KBM-7 (cell line): ENCODE data around the gene DHRS7.

Experiments used
- DNase-seq: peaks from one replicate; pipeline ENCODE4 v3.0.0-alpha.2; 2015
- in situ Hi-C: fragments of 300-500 bp; cut with MboI; formaldehyde crosslinking; loops from 2 replicates; pipeline ENCODE4 v1.14.3; 2020; ENCODE audit warnings: low sequenced_read_pairs, low pct_unique_long_range_greater_than_20kb, mixed read lengths

The DHRS7 gene

GRCh38 chr14:60164712-60165546, at the start of gene DHRS7:
Gene DHRS7 (minus strand): TSS chr14:60165398. CDS start chr14:60165309, 89 bp downstream.
- in situ Hi-C loops: no loop called here
- DNase-seq: peak; percentile 81

- in situ Hi-C loops: loop anchor here (25.0 kb wide), 1 partner anchor 348 kb away; no protein-coding TSS in a partner anchor
- DNase-seq: no peak
Measured at GRCh38 chr14:60214415-60215126, 49.4 kb upstream of the DHRS7 start.

- no peak for DNase-seq
- in situ Hi-C loops: loop anchor here (25.0 kb wide), 1 partner anchor 348 kb away; no protein-coding TSS in a partner anchor
Measured at GRCh38 chr14:60214003-60214402, 48.8 kb upstream of the DHRS7 start.

GRCh38 chr14:60212503-60213371, 47.5 kb upstream of the DHRS7 start:
- in situ Hi-C loops: loop anchor here (25.0 kb wide), 1 partner anchor 350 kb away; no protein-coding TSS in a partner anchor
- DNase-seq: no peak

- in situ Hi-C loops: loop anchor here (25.0 kb wide), 1 partner anchor 351 kb away; no protein-coding TSS in a partner anchor
- DNase-seq: no peak
Measured at GRCh38 chr14:60211153-60211552, 46.0 kb upstream of the DHRS7 start.

- no peak for DNase-seq
- in situ Hi-C loops: loop anchor here (25.0 kb wide), 1 partner anchor 352 kb away; no protein-coding TSS in a partner anchor
Measured at GRCh38 chr14:60210703-60211102, 45.5 kb upstream of the DHRS7 start.

- no peak for DNase-seq
- in situ Hi-C loops: loop anchor here (25.0 kb wide), 1 partner anchor 355 kb away; no protein-coding TSS in a partner anchor
Measured at GRCh38 chr14:60206837-60207533, 41.8 kb upstream of the DHRS7 start.

GRCh38 chr14:60206249-60206670, 41.1 kb upstream of the DHRS7 start:
- no peak for DNase-seq
- in situ Hi-C loops: loop anchor here (25.0 kb wide), 1 partner anchor 356 kb away; no protein-coding TSS in a partner anchor

GRCh38 chr14:60204843-60205774, 39.9 kb upstream of the DHRS7 start:
- in situ Hi-C loops: loop anchor here (25.0 kb wide), 1 partner anchor 357 kb away; no protein-coding TSS in a partner anchor
- DNase-seq: no peak

- DNase-seq: no peak
- in situ Hi-C loops: loop anchor here (25.0 kb wide), 1 partner anchor 358 kb away; no protein-coding TSS in a partner anchor
Measured at GRCh38 chr14:60204104-60204842, 39.1 kb upstream of the DHRS7 start.

- in situ Hi-C loops: no loop called here
- DNase-seq: no peak
Measured at GRCh38 chr14:60199321-60199720, 34.1 kb upstream of the DHRS7 start.

GRCh38 chr14:60197629-60198303, 32.6 kb upstream of the DHRS7 start:
- DNase-seq: no peak
- in situ Hi-C loops: no loop called here

- in situ Hi-C loops: no loop called here
- no peak for DNase-seq
Measured at GRCh38 chr14:60196291-60196690, 31.1 kb upstream of the DHRS7 start.

- in situ Hi-C loops: no loop called here
- DNase-seq: no peak
Measured at GRCh38 chr14:60195179-60195810, 30.1 kb upstream of the DHRS7 start.

GRCh38 chr14:60189923-60190840, 25.0 kb upstream of the DHRS7 start:
- DNase-seq: no peak

More at GRCh38 chr14:60189923-60190840, 25.0 kb upstream of the DHRS7 start:
- in situ Hi-C loops: loop anchor here (10.0 kb wide), 1 partner anchor 125 kb away; no protein-coding TSS in a partner anchor
